ENCODE measurements around the gene TLR9.

- TF ChIP-seq, protein P1, sequence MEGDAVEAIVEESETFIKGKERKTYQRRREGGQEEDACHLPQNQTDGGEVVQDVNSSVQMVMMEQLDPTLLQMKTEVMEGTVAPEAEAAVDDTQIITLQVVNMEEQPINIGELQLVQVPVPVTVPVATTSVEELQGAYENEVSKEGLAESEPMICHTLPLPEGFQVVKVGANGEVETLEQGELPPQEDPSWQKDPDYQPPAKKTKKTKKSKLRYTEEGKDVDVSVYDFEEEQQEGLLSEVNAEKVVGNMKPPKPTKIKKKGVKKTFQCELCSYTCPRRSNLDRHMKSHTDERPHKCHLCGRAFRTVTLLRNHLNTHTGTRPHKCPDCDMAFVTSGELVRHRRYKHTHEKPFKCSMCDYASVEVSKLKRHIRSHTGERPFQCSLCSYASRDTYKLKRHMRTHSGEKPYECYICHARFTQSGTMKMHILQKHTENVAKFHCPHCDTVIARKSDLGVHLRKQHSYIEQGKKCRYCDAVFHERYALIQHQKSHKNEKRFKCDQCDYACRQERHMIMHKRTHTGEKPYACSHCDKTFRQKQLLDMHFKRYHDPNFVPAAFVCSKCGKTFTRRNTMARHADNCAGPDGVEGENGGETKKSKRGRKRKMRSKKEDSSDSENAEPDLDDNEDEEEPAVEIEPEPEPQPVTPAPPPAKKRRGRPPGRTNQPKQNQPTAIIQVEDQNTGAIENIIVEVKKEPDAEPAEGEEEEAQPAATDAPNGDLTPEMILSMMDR (IDR thresholded peaks at IDR 0.05; ENCODE audit: borderline replicate concordance, extremely low read depth, low read length, poor library complexity, severe bottlenecking) = no peak
- TF ChIP-seq EZH2 (IDR thresholded peaks at IDR 0.05; ENCODE audit: borderline replicate concordance, low read depth, low read length, severe bottlenecking) = no peak
Measured at GRCh38 chr3:52194485-52195290, 30.8 kb downstream of the TLR9 start.

All from DND-41 (cell line).